Prostate gland (tissue), 1 donor: ENCODE data around the gene POLA1.

Source experiments
- POLR2A ChIP-seq: fragments of 450-650 bp; IDR thresholded peaks from one replicate; pipeline ENCODE4 v1.6.1; 2016; ENCODE audit warnings: antibody characterized with exemption, mild to moderate bottlenecking
- POLR2AphosphoS5 ChIP-seq: sonication (generic); formaldehyde crosslinking; IDR thresholded peaks from one replicate; pipeline ENCODE4 v1.6.1; 2017; ENCODE audit warnings: antibody characterized with exemption

DNA sequence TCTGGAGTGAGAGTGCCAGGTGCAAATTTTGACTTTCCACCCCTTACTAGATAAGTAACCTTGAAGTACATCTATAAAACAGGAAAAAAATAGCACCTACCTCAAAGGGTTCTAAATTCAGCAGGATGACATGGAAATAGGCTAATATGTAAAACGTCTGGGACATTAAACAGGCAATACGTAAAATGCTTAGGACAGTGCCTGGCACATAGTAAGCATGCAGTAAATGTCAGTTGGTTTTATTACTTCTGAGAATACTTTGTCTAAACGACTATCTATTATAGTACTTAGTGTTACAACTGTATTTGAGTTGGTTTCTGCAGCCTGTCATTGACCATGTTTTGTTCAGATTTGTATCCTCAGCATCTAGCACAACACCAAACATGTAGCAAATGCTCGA is 251.3 kb downstream of the POLA1 start:
- TF ChIP-seq POLR2AphosphoS5 (no peak), POLR2A (no peak)
